ENCODE data around the gene RALGPS1.

The RALGPS1 gene

DNA sequence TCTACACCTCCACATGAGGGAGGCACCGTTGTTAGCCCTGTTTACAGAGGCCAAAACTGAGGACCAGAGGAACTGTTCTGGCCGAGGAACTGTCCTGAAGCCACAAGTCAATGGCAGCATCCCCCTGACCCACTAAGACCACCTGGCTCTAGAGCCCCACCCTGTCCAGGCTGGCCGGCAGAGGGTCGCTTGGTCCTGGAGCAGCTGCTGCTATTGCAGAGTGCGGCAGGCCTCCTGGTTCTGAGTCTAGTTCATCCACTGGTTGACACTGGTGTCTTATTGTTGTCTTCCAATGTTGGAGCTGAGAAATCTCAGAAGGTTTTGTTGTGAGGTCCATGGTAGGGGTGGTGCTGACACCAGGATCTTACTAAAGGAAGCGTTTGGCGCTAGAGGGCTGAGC lies 234.4 kb downstream of the RALGPS1 start:
- no peak for DNase-seq (ENCODE audit: low read depth in 2 of 2, low spot score in 1 of 2)

DNA sequence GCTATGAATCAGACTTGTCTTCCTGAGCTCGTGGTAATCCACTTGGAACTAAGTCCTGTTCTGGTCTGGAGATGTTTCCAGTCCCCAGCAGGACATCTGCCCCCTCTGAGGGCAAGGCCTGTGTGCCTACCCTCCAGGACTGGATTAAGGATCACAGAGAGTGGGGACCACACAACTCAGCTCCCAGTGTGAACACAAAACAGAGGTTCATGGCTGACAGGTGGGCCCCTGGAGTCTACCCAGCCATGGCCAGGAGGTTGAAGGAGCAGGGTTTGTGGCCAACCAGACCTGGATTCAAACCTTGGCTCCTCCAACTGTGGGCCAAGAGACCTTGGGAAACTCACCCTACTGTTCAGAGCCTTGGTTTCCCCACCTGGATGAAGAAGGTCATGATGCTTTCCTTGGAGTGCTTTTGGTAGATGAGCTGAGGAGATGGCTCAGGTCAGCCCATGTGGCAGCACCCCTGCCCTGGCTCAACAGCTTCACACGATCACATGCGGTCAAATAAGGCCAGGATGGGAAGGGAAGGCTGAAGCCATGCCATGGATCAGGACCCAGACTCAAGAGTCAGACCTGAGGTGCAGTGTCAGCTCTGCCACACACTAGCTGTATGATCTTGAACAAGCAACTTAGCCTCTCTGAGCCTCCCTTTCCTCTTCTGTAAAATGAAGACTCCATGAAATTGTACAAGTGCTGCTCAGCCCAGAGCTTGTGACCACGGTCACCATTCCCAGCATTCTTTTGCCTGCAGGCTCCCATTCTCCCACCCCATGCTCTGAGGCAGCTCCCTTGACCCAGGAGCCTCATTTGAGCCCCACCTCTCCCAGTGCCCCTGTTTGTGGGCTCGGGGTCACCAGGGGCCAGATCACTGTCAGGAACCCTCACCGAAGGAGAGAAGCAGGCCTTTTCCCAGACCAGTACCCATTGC lies 235.1 kb downstream of the RALGPS1 start:
- no peak for DNase-seq (ENCODE audit: low read depth in 2 of 2, low spot score in 1 of 2)

DNA sequence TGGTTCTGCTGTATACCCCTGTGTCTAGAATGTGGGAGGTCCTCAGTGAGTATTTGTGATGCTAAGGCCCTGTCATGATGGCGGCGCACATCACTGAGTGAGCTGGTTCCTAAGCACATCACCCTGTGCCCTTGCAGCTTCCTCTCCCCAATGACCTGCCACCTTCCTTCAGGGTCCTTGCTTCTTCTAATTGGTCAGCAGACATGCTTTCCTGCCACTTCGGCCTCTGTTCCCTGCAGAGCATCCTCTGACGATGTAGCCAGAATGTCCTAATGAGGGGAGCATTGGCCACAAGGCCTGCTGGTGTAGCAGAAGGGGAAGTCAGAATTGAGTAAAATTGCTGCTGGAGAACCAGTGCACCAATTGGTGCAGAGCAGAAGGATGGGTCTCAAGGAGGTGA lies 238.9 kb downstream of the RALGPS1 start:
- no peak for DNase-seq (ENCODE audit: low read depth in 2 of 2, low spot score in 1 of 2)

DNA sequence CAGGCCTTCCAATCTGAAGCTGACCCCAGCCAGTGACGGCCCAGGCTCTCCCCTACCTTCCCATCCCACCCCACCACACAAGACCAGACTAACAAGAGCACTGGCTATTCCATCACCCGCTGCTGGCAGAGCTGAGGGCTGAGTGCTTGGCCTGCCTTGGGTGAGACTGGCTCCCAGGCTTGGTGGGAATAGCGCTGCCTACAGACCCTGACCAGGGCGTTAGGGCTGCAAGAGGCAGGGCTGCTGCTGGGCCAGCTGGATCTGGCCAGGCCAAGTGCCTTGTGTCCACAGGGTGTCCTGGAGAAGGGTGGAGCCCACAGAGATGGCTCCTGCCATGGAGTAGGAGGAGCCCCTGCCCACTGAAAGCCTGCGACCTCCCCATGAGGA lies 239.4 kb downstream of the RALGPS1 start:
- DNase-seq (ENCODE audit: low read depth in 2 of 2, low spot score in 1 of 2) = no peak

GRCh38 chr9:127154390-127155191 lies 240.0 kb downstream of the RALGPS1 start:
- DNase-seq (ENCODE audit: low read depth in 2 of 2, low spot score in 1 of 2) = no peak

GRCh38 chr9:127155314-127155960 lies 240.9 kb downstream of the RALGPS1 start:
- DNase-seq (ENCODE audit: low read depth in 2 of 2, low spot score in 1 of 2) = no peak

DNA sequence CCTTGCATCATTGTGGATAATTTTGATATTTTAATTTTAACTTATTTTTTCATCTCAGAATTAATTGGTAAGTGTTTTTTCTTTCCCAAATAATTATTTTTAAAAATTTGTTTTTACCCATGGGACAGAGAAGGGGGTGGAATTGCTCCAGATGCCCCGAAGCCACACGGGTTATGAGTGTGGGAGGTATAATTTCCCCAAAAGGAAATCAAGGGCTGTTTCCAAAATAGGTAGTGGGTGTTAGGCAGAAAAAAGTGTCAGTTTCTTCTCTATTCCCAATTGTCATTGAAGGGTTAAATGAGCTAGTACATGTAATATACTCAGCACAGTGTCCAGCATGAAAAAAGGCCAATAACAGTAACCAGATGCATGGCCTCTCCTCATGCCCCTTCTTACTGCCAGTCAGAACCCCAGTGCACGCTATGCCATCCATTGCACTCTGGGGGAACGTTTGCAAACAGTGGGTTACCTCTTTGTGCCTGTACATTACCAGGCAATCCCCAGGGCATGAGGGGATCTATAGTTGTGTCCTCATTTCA lies 244.3 kb downstream of the RALGPS1 start:
- DNase-seq (ENCODE audit: low read depth in 2 of 2, low spot score in 1 of 2) = no peak

DNA sequence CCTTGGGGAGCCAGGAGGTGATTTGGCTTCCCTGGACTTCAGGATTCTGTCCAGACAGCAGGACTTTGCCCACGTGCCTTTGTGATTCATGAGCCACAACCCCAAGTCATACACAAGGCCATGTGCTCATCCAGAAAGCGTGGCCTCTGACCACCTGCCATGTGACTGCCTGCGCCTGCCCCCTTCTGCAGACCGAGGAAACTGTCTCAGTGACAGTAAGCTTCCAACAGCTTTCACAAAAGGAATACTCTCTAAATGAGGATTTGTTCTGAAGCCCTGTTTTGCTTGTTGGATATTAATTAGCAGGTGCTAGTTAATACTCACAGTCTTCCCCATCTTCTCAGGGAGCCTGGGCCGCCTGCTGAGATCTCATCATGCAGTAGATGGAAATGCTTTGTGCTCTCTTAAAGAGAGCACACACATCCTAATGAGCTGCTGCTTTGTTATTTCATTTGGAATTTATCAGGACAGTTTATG lies 244.8 kb downstream of the RALGPS1 start:
- no peak for DNase-seq (ENCODE audit: low read depth in 2 of 2, low spot score in 1 of 2)

DNA sequence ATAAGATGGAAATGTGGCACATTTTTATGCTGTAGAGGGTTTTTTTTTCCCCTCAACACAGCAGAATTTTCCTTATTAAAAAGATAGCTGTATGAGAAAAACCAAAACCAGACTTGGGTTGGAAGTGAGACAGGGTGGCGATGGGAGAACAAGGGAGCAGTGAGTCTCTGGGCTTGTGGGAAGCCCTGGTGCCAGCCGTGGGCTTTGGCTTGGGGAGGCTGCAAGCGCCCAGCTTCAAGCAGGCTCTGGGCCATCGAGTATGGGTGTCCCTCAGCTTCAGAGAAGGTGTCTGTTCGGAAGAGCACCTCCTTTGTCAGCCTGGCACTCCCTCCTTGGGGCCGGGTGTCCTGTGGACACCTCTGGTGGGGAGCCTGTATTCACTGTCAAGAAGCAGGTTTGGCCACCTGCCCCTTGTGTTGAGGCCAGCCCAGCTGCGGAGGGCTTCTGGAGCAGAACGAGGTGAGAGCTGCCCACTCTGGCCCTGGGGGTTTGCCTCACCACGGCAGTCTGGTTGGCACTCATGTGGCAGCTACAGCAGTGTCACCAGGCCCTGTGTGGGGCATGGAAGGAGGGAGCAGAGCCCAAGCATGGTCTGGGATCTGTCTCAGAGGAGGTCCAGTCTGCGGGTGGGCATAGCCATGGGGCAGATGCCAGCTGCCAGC lies 245.5 kb downstream of the RALGPS1 start:
- DNase-seq (ENCODE audit: low read depth in 2 of 2, low spot score in 1 of 2) = no peak

- no peak for DNase-seq (ENCODE audit: low read depth in 2 of 2, low spot score in 1 of 2)
Observed at GRCh38 chr9:127161081-127161624, 246.6 kb downstream of the RALGPS1 start.

GRCh38 chr9:127162046-127162863 lies 247.7 kb downstream of the RALGPS1 start:
- no peak for DNase-seq (ENCODE audit: low read depth in 2 of 2, low spot score in 1 of 2)

DNA sequence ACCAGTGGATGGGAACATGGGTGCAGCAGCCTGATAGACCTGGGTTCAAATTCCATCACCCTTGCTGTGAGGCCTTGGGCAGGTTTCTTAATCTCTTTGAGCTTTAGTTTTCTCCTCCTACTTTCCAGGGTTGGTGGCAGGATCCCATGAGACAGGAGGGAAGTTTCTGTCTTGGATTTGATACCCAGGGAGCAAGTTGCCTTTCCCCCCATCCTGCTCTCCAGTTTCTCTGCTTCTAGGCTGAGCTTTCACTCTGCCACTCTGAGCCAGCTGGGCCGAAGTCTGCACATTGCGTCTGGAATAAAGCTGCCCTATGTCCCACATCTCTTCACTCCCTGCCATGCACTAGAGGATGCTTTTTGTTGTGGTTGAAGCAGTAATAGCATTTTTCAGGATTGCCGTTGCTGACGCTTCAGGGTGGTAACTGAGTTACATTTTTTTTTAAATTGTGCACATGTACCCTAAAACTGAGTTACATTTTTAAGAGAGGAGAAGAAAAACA lies 248.3 kb downstream of the RALGPS1 start:
- no peak for DNase-seq (ENCODE audit: low read depth in 2 of 2, low spot score in 1 of 2)

GRCh38 chr9:127163409-127163808 lies 248.8 kb downstream of the RALGPS1 start:
- DNase-seq (ENCODE audit: low read depth in 2 of 2, low spot score in 1 of 2) = no peak

DNA sequence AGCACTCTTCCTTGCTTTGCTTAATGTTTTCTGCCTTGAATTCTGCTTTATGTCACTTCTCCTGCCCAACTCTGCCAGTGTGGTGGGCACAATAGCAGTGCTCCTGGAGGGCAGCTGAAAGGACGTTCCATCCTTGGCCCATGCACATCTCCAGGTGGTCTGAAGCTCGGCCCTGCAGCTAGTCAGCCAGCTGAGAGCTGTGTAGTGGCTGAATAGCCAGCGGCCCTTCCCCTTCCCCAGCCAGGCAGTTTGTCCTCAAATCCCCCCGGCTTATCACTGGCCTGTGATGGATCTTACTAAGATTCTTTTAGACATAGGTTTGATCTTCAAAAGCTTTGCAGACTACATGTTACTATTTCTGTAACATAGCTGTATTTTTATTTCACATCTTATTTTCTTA lies 250.5 kb downstream of the RALGPS1 start:
- no peak for DNase-seq (ENCODE audit: low read depth in 2 of 2, low spot score in 1 of 2)

DNA sequence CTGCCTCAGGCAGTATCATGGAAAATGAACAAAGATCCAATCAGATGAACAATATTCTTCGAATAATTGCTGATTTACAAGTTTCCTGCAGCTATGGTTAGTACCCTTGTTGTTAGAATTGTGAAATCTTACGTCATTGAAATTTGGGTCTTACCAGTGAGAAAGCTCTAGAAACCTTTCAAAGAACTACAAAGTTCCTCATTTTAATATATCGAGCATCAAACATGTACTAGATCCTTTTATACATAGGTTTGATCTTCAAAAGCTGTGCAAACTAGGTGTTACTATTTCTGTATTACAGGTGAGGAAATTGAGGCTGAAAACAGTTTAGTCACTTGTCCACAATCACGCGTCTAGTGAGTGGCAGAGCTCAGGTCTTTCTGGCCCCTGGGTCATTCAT lies 251.5 kb downstream of the RALGPS1 start:
- DNase-seq (ENCODE audit: low read depth in 2 of 2, low spot score in 1 of 2) = no peak

GRCh38 chr9:127166651-127167524 lies 252.3 kb downstream of the RALGPS1 start:
- no peak for DNase-seq (ENCODE audit: low read depth in 2 of 2, low spot score in 1 of 2)

GRCh38 chr9:127167560-127168326 lies 253.2 kb downstream of the RALGPS1 start:
- DNase-seq (ENCODE audit: low read depth in 2 of 2, low spot score in 1 of 2) = no peak

All from stimulated activated CD8-positive, alpha-beta memory T cell treated with anti-CD3 and anti-CD28 coated beads, Interleukin-4, amount 100 ng/mL, for 1 hour (primary cell).